SH-SY5Y (cell line): ENCODE results near the gene LDB3.

ENCODE experiments used
- GATA2 ChIP-seq: IDR thresholded peaks from 2 replicates; pipeline ENCODE4 v1.6.1; 2011; ENCODE audit warnings: mild to moderate bottlenecking, low read depth, low read length
- GATA3 ChIP-seq: IDR thresholded peaks from 2 replicates; pipeline ENCODE4 v1.6.1; 2011; ENCODE audit warnings: low read depth, mild to moderate bottlenecking, low read length, moderate library complexity

DNA sequence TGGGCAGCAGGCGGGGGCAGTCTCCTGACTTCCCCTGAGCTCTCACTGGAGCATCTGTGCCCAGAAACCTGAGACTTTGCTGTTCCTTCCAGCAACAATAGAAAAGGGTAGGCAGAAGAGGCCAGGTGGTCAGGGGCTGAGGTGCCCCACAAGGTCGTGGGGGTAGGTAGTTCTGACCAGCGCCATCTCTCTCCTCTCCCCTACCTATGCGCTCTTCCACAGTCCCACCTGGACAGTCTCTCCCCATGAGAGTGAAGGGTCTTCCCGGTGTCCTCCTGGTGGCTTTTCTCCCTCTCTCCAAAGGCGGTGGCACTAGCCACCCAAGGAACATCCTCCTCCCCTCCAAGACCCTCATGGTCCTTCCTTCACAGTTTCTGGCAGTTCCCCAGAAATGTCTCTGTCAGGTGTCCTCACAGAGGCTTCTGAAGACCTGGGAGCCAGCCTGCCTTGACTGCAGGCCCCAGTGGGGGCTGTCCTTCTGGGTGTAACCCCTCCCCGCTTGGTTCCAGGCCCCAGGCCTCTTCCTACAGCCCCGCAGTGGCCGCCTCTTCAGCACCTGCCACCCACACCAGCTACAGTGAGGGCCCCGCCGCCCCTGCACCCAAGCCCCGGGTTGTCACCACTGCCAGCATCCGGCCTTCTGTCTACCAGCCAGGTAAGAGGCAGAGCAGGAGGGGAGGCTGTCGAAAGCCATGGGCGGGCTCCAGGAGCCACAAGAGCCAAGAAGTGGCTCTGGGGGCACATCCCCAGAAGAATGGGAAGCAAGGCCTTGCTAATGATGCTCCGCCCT, 41.3 kb downstream of the LDB3 start:
- no peak for TF ChIP-seq GATA2
- TF ChIP-seq GATA3 = no peak
